Measurements from ENCODE around the gene FAM184A. TPM values are rescaled to one million over a fixed set of nuclear protein-coding genes. Genes with fewer than 3 reads are reported as not detected.
A peak's percentile ranks its signal among the peaks of the same experiment; 100 is the strongest.

FAM184A gene
- total RNA-seq, 6 donors from 2014 or later: 8.4 to 75.4 (median 39.5) TPM

- H3K4me3 ChIP-seq: peak overlapping the region in 3 of 4 donors; percentile 6 to 20 (median 7)
- H3K36me3 ChIP-seq: no peaks in the 10 kb centered on the region
- peak in 1 of 2 donors; percentile 56 for DNase-seq
- ATAC-seq (ENCODE audit: low FRiP score in 2 of 2): peak; percentile 52 to 76
- H3K27ac ChIP-seq: peak overlapping the region; percentile 5 to 80 (median 74)
- H3K27me3 ChIP-seq: no peaks in the 10 kb centered on the region
- peaks cover 0 to 19% (median 1%) of the 10 kb centered on the region in 4 donors for H3K4me1 ChIP-seq
- H3K9me3 ChIP-seq: no peaks in the 10 kb centered on the region
- TF ChIP-seq EP300 (IDR thresholded peaks at IDR 0.05) (no peak), POLR2A (IDR thresholded peaks at IDR 0.05) (peak in 1 of 4 donors; percentile 36), CTCF (IDR thresholded peaks at IDR 0.05) (no peak), POLR2AphosphoS5 (IDR thresholded peaks at IDR 0.05) (no peak)
- WGBS, 2 donors: 72 to 84% methylated on average over 8 of the region's 8 CpGs
Observed at GRCh38 chr6:119040229-119040628, 38.2 kb downstream of the FAM184A start.

DNA sequence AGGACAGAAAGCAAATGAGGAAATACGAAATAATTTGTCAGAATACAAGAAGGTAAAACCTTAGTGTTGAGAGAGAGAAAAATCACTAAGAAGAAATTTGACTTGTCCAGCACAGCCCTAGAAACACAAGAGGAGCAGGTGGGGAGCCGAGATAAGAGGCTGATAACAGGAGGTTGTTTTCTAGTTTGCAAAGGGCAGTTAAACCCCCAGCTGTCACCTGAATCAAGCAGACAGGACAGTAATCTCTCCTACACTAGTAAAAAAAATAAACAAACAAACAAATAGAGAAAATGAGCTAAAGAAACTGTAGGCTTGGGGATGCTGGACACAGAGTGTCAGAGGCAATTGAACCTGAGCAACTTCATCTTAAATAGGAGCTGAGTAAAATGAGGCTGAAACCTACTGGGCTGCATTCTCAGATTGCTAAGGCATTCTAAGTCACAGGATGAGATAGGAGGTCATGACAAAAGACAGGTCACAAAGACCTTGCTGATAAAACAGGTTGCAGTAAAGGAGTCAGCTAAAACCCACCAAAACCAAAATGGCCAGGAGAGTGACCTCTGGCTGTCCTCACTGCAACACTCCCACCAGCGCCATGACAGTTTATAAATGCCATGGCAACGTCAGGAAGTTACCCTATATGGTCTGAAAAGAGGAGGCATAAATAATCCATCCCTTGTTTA, 40.4 kb downstream of the FAM184A start:
- no peak for TF ChIP-seq EP300 (IDR thresholded peaks at IDR 0.05)
- no peak for TF ChIP-seq POLR2A (IDR thresholded peaks at IDR 0.05)
- TF ChIP-seq CTCF (IDR thresholded peaks at IDR 0.05): no peak
- TF ChIP-seq POLR2AphosphoS5 (IDR thresholded peaks at IDR 0.05): no peak
- H3K4me3 ChIP-seq: no peak overlapping the region
- peaks cover 0 to 24% (median 4%) of the 10 kb centered on the region in 4 donors for H3K4me1 ChIP-seq
- H3K27me3 ChIP-seq: no peaks in the 10 kb centered on the region
- 52 to 80% methylated on average over 4 of the region's 4 CpGs for WGBS, 2 donors
- DNase-seq (no peak), ATAC-seq (ENCODE audit: low FRiP score in 2 of 2) (no peak)
- H3K27ac ChIP-seq: peak overlapping the region in 1 of 4 donors; percentile 11
- no peaks in the 10 kb centered on the region for H3K36me3 ChIP-seq
- H3K9me3 ChIP-seq: no peaks in the 10 kb centered on the region

DNA sequence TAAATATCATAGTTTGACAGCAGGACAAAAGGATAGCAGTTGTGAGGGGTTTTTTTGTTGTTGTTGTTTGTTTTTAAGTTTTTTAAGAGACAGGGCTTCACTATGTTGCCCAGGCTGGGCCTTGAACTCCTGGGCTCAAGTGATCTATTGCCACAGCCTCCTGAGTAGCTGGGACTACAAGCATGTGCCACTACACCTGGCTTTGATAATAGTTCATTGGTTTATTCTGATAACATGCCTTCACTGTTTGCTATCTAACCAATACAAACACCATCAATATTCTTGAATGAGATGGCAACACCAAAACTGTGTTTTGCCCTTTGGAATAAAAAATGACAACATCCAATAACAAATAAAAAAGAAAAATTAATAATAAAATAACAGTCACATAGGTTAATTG, 41.2 kb downstream of the FAM184A start:
- ATAC-seq (ENCODE audit: low FRiP score in 2 of 2): no peak

GRCh38 chr6:119036081-119036480, 42.4 kb downstream of the FAM184A start:
- DNase-seq (no peak), ATAC-seq (ENCODE audit: low FRiP score in 2 of 2) (no peak)
- 57 to 60% methylated on average over 5 of the region's 5 CpGs for WGBS, 2 donors
- Histone ChIP-seq H3K27me3 (no peaks in the 10 kb centered on the region), H3K4me1 (peaks cover 0 to 16% (median 4%) of the 10 kb centered on the region in 4 donors), H3K4me3 (no peak overlapping the region), H3K27ac (no peak overlapping the region), H3K36me3 (no peaks in the 10 kb centered on the region), H3K9me3 (no peaks in the 10 kb centered on the region)
- no peak for TF ChIP-seq CTCF (IDR thresholded peaks at IDR 0.05)
- TF ChIP-seq POLR2A (IDR thresholded peaks at IDR 0.05): no peak
- no peak for TF ChIP-seq POLR2AphosphoS5 (IDR thresholded peaks at IDR 0.05)
- TF ChIP-seq EP300 (IDR thresholded peaks at IDR 0.05): no peak

More for the DNA sequence above, 41.2 kb downstream of the FAM184A start:
- TF ChIP-seq POLR2AphosphoS5 (IDR thresholded peaks at IDR 0.05): no peak
- TF ChIP-seq EP300 (IDR thresholded peaks at IDR 0.05): no peak
- no peak for TF ChIP-seq POLR2A (IDR thresholded peaks at IDR 0.05)
- TF ChIP-seq CTCF (IDR thresholded peaks at IDR 0.05): no peak
- Histone ChIP-seq H3K4me1 (peaks cover 0 to 24% (median 4%) of the 10 kb centered on the region in 4 donors), H3K4me3 (no peak overlapping the region), H3K9me3 (no peaks in the 10 kb centered on the region), H3K36me3 (no peaks in the 10 kb centered on the region), H3K27ac (no peak overlapping the region), H3K27me3 (no peaks in the 10 kb centered on the region)
- no peak for DNase-seq

DNA sequence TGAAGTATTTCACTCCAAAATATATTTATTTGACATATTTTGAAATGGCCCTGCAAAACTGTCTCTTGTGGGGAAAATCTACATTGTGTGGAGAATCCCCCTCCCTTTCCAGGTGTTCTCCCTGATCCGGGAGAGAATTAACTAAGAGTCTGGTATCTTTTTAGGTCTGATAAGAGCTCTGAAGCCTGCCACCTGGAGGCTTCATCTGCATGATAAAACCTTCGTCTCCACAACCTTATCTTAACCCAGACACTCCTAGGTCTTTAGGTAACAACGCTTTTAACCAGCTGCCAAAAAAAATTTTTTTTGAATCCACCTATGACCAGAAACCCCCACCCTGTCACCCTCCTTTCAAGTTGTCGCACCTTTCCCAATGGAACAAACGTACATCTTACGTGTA, 43.0 kb downstream of the FAM184A start:
- 72 to 77% methylated on average over 6 of the region's 6 CpGs for WGBS, 2 donors
- H3K9me3 ChIP-seq: no peaks in the 10 kb centered on the region
- DNase-seq (no peak), ATAC-seq (ENCODE audit: low FRiP score in 2 of 2) (no peak)
- H3K36me3 ChIP-seq: no peaks in the 10 kb centered on the region
- no peaks in the 10 kb centered on the region for H3K27me3 ChIP-seq
- H3K4me1 ChIP-seq: peaks cover 0 to 15% (median 4%) of the 10 kb centered on the region in 4 donors
- peak overlapping the region in 1 of 4 donors; percentile 19 for H3K27ac ChIP-seq
- TF ChIP-seq EP300 (IDR thresholded peaks at IDR 0.05) (no peak), POLR2A (IDR thresholded peaks at IDR 0.05) (no peak), POLR2AphosphoS5 (IDR thresholded peaks at IDR 0.05) (no peak), CTCF (IDR thresholded peaks at IDR 0.05) (no peak)
- no peak overlapping the region for H3K4me3 ChIP-seq
